D721Med (cell line): Measurements from ENCODE around the gene SLC25A48.

Source experiments
- DNase-seq: peaks from one replicate; pipeline ENCODE4 v3.0.0; 2011; ENCODE audit warnings: low spot score; ENCODE audit not compliant: insufficient read length
- FAIRE-seq: peaks from 2 replicates; lab custom pipeline; 2011; peaks lifted over from hg19 to GRCh38; lab: Jason Lieb, UNC
- TF ChIP-seq, protein P1 (sequence below): IDR thresholded peaks from 2 replicates; pipeline ENCODE4 v1.5.1; 2012; ENCODE audit warnings: mild to moderate bottlenecking, control low read depth; ENCODE audit not compliant: insufficient read depth; ENCODE audit errors: missing control alignments

Gene SLC25A48

GRCh38 chr5:135930949-135931295 lies 96.5 kb downstream of the SLC25A48 start:
- DNase-seq: no peak
- TF ChIP-seq, protein P1, sequence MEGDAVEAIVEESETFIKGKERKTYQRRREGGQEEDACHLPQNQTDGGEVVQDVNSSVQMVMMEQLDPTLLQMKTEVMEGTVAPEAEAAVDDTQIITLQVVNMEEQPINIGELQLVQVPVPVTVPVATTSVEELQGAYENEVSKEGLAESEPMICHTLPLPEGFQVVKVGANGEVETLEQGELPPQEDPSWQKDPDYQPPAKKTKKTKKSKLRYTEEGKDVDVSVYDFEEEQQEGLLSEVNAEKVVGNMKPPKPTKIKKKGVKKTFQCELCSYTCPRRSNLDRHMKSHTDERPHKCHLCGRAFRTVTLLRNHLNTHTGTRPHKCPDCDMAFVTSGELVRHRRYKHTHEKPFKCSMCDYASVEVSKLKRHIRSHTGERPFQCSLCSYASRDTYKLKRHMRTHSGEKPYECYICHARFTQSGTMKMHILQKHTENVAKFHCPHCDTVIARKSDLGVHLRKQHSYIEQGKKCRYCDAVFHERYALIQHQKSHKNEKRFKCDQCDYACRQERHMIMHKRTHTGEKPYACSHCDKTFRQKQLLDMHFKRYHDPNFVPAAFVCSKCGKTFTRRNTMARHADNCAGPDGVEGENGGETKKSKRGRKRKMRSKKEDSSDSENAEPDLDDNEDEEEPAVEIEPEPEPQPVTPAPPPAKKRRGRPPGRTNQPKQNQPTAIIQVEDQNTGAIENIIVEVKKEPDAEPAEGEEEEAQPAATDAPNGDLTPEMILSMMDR: no peak
- no peak for FAIRE-seq

DNA sequence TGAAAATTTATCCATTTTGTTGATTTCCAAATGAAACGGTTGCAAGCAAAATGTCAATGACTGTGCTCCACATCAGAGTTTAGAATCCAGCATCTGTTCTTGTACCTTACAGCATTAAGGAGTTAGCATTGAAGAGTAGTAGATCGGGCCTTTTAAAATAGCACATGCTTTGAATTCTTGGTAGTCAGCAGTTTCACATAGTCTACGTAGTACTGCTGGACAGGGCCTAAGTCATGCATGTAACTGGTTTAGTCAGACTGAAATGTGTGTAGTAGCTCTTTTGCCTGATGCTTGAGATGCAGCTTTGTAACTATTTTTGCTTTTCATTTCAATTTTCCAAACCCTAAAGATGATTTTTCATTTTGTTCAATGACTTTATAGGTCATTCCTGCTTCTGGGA lies 100.5 kb downstream of the SLC25A48 start:
- FAIRE-seq: no peak
- no peak for DNase-seq

GRCh38 chr5:135937245-135937911 lies 102.9 kb downstream of the SLC25A48 start:
- DNase-seq (no peak), FAIRE-seq (no peak)
- TF ChIP-seq, protein P1: no peak

More for the DNA sequence above, 100.5 kb downstream of the SLC25A48 start:
- TF ChIP-seq, protein P1: no peak
